HG03558 (cell line): ENCODE measurements around the gene H6PD.
"Not testable (repeated sequence)": the region's sequence is repeated elsewhere in the genome, so short reads cannot be mapped to it uniquely, and the experiment has no call there.

Experiments
- ATAC-seq: cut with Tn5 transposase; IDR thresholded peaks from one replicate; pipeline ENCODE4 v1.9.1; 2021; ENCODE audit warnings: moderate number of reproducible peaks; ENCODE audit not compliant: unreplicated experiment; ENCODE audit errors: extremely low read depth

The H6PD gene

GRCh38 chr1:9293533-9294404, 59.2 kb downstream of the H6PD start:
- no peak for ATAC-seq

GRCh38 chr1:9294405-9294773, 59.8 kb downstream of the H6PD start:
- no peak for ATAC-seq

GRCh38 chr1:9294910-9295636, 60.5 kb downstream of the H6PD start:
- ATAC-seq: no peak

- no peak for ATAC-seq
These were observed 61.3 kb downstream of the H6PD start for GRCh38 chr1:9295884-9296283.

GRCh38 chr1:9296850-9297249, 62.3 kb downstream of the H6PD start:
- ATAC-seq: no peak

GRCh38 chr1:9297831-9298230, 63.3 kb downstream of the H6PD start:
- no peak for ATAC-seq

- no peak for ATAC-seq
These were observed 63.7 kb downstream of the H6PD start for GRCh38 chr1:9298282-9298681.

GRCh38 chr1:9299571-9300541, 65.3 kb downstream of the H6PD start:
- not testable (repeated sequence) for ATAC-seq

- no peak for ATAC-seq
These were observed 66.0 kb downstream of the H6PD start for GRCh38 chr1:9300573-9300972.

GRCh38 chr1:9302745-9303524, 68.4 kb downstream of the H6PD start:
- ATAC-seq: no peak

- ATAC-seq: no peak
These were observed 69.3 kb downstream of the H6PD start for GRCh38 chr1:9303916-9304315.

- ATAC-seq: no peak
These were observed 70.6 kb downstream of the H6PD start for GRCh38 chr1:9305216-9305615.

- no peak for ATAC-seq
These were observed 71.4 kb downstream of the H6PD start for GRCh38 chr1:9306006-9306405.

GRCh38 chr1:9307303-9307702, 72.7 kb downstream of the H6PD start:
- no peak for ATAC-seq

- no peak for ATAC-seq
These were observed 73.7 kb downstream of the H6PD start for GRCh38 chr1:9308236-9308785.

GRCh38 chr1:9309080-9309479, 74.5 kb downstream of the H6PD start:
- no peak for ATAC-seq

- ATAC-seq: no peak
These were observed 75.4 kb downstream of the H6PD start for GRCh38 chr1:9309991-9310390.

GRCh38 chr1:9311029-9311428, 76.5 kb downstream of the H6PD start:
- no peak for ATAC-seq

GRCh38 chr1:9311479-9311878, 76.9 kb downstream of the H6PD start:
- ATAC-seq: no peak
